Stimulated activated CD8-positive, alpha-beta memory T cell treated with anti-CD3 and anti-CD28 coated beads, Interleukin-2, amount 100 ng/mL, for 48 hours (primary cell): ENCODE results near the gene GPC6.
"Not testable (repeated sequence)": the region's sequence is repeated elsewhere in the genome, so short reads cannot be mapped to it uniquely, and the experiment has no call there.

Experiments
- DNase-seq, 2 donors: peaks; one replicate each; pipeline ENCODE4 v3.0.0-alpha.2; 2020; ENCODE audit warnings: low read depth in 2 of 2

Gene GPC6

GRCh38 chr13:93318534-93319254, 92.1 kb downstream of the GPC6 start:
- DNase-seq: no peak

GRCh38 chr13:93320942-93321341, 94.3 kb downstream of the GPC6 start:
- DNase-seq: no peak

- DNase-seq: not testable (repeated sequence)
Measured at GRCh38 chr13:93323880-93324279, 97.3 kb downstream of the GPC6 start.

- no peak for DNase-seq
Measured at GRCh38 chr13:93325303-93326233, 99.0 kb downstream of the GPC6 start.

GRCh38 chr13:93326234-93326811, 99.7 kb downstream of the GPC6 start:
- no peak for DNase-seq

- no peak for DNase-seq
Measured at GRCh38 chr13:93328943-93329342, 102.3 kb downstream of the GPC6 start.

- no peak for DNase-seq
Measured at GRCh38 chr13:93336728-93337127, 110.1 kb downstream of the GPC6 start.

GRCh38 chr13:93338030-93338429, 111.4 kb downstream of the GPC6 start:
- no peak for DNase-seq

GRCh38 chr13:93338906-93339305, 112.3 kb downstream of the GPC6 start:
- DNase-seq: no peak

GRCh38 chr13:93339550-93339949, 112.9 kb downstream of the GPC6 start:
- DNase-seq: no peak

GRCh38 chr13:93341517-93341916, 114.9 kb downstream of the GPC6 start:
- no peak for DNase-seq

- DNase-seq: no peak
Measured at GRCh38 chr13:93343097-93343496, 116.5 kb downstream of the GPC6 start.

- DNase-seq: no peak
Measured at GRCh38 chr13:93344048-93344705, 117.6 kb downstream of the GPC6 start.

- no peak for DNase-seq
Measured at GRCh38 chr13:93345024-93345423, 118.4 kb downstream of the GPC6 start.

- DNase-seq: no peak
Measured at GRCh38 chr13:93345770-93346169, 119.2 kb downstream of the GPC6 start.

- no peak for DNase-seq
Measured at GRCh38 chr13:93352616-93353015, 126.0 kb downstream of the GPC6 start.

- DNase-seq: no peak
Measured at GRCh38 chr13:93355094-93355493, 128.5 kb downstream of the GPC6 start.

GRCh38 chr13:93356469-93356868, 129.9 kb downstream of the GPC6 start:
- no peak for DNase-seq

GRCh38 chr13:93360021-93360420, 133.4 kb downstream of the GPC6 start:
- DNase-seq: no peak

GRCh38 chr13:93361703-93362102, 135.1 kb downstream of the GPC6 start:
- DNase-seq: no peak

GRCh38 chr13:93364166-93364565, 137.6 kb downstream of the GPC6 start:
- DNase-seq: no peak

- DNase-seq: no peak
Measured at GRCh38 chr13:93368296-93368695, 141.7 kb downstream of the GPC6 start.
